BE2C (cell line): ENCODE data around the gene CABP2.

Source experiments
- DNase-seq: peaks from one replicate; pipeline ENCODE4 v3.0.0-alpha.2; 2020
- H3K27me3 ChIP-seq: fragments of 250-450 bp; sonication (Bioruptor Pico); 2 replicates; pipeline ENCODE4 v1.5.1; 2020; ENCODE audit warnings: mild to moderate bottlenecking
- H3K36me3 ChIP-seq: fragments of 250-450 bp; sonication (Bioruptor Pico); 2 replicates; pipeline ENCODE4 v1.5.1; 2020; ENCODE audit warnings: mild to moderate bottlenecking
- H3K4me1 ChIP-seq: fragments of 250-450 bp; sonication (Bioruptor Pico); 2 replicates; pipeline ENCODE4 v1.5.1; 2020
- H3K4me3 ChIP-seq: 2 replicates; pipeline ENCODE4 v1.5.1; 2011; ENCODE audit warnings: low read depth, low read length
- H3K9me3 ChIP-seq: fragments of 250-450 bp; sonication (Bioruptor Pico); 2 replicates; pipeline ENCODE4 v1.5.1; 2020
- CTCF ChIP-seq: IDR thresholded peaks from 2 replicates; pipeline ENCODE4 v1.5.1; 2012; ENCODE audit warnings: mild to moderate bottlenecking, low read depth, low read length

The CABP2 gene

GRCh38 chr11:67492801-67493547 is 30.3 kb downstream of the CABP2 start:
- no peaks in the 10 kb centered on the region for H3K9me3 ChIP-seq
- no peaks in the 10 kb centered on the region for H3K4me1 ChIP-seq
- TF ChIP-seq CTCF: no peak
- H3K27me3 ChIP-seq: no peaks in the 10 kb centered on the region
- no peak for DNase-seq
- H3K4me3 ChIP-seq: no peak overlapping the region
- H3K36me3 ChIP-seq: peaks cover 7% of the 10 kb centered on the region

GRCh38 chr11:67492069-67492727 is 31.0 kb downstream of the CABP2 start:
- H3K27me3 ChIP-seq: no peaks in the 10 kb centered on the region
- DNase-seq: no peak
- H3K4me3 ChIP-seq: no peak overlapping the region
- H3K36me3 ChIP-seq: peaks cover 9% of the 10 kb centered on the region
- H3K9me3 ChIP-seq: no peaks in the 10 kb centered on the region
- H3K4me1 ChIP-seq: no peaks in the 10 kb centered on the region
- TF ChIP-seq CTCF: no peak

- DNase-seq: no peak
- no peaks in the 10 kb centered on the region for H3K9me3 ChIP-seq
- no peak overlapping the region for H3K4me3 ChIP-seq
- no peaks in the 10 kb centered on the region for H3K27me3 ChIP-seq
- H3K36me3 ChIP-seq: peaks cover 9% of the 10 kb centered on the region
- TF ChIP-seq CTCF: no peak
- H3K4me1 ChIP-seq: no peaks in the 10 kb centered on the region
These were observed 31.8 kb downstream of the CABP2 start for GRCh38 chr11:67491276-67492068.

- Histone ChIP-seq H3K36me3 (peaks cover 9% of the 10 kb centered on the region), H3K9me3 (no peaks in the 10 kb centered on the region), H3K4me3 (no peak overlapping the region), H3K27me3 (no peaks in the 10 kb centered on the region), H3K4me1 (no peaks in the 10 kb centered on the region)
- no peak for DNase-seq
- no peak for TF ChIP-seq CTCF
These were observed 32.5 kb downstream of the CABP2 start for GRCh38 chr11:67490727-67491065.

GRCh38 chr11:67489885-67490726 is 33.1 kb downstream of the CABP2 start:
- DNase-seq: no peak
- no peaks in the 10 kb centered on the region for H3K27me3 ChIP-seq
- TF ChIP-seq CTCF: no peak
- H3K9me3 ChIP-seq: no peaks in the 10 kb centered on the region
- H3K4me3 ChIP-seq: no peak overlapping the region
- no peaks in the 10 kb centered on the region for H3K4me1 ChIP-seq
- peaks cover 9% of the 10 kb centered on the region for H3K36me3 ChIP-seq
